GM23338 (cell line): ENCODE data around the gene ZNF281. TPM values are rescaled to one million over a fixed set of nuclear protein-coding genes. Genes with fewer than 3 reads are reported as not detected.

ENCODE experiments used
- ATAC-seq: fragments of 200-7000 bp; cut with Tn5 transposase; 3 replicates; pipeline ENCODE4 v1.9.1; 2020
- DNase-seq: peaks from one replicate; pipeline ENCODE4 v3.0.0-alpha.2; 2015; ENCODE audit warnings: low spot score
- H2AFZ ChIP-seq: fragments of 200-600 bp; sonication (generic); 2 replicates; pipeline ENCODE4 v1.8.0; 2016; ENCODE audit warnings: antibody characterized with exemption, mild to moderate bottlenecking, moderate library complexity
- H3F3A ChIP-seq: fragments of 200-600 bp; sonication (generic); replicated peaks from 2 replicates; pipeline ENCODE4 v1.8.0; 2017; ENCODE audit warnings: antibody characterized with exemption, mixed run types, low read depth
- H3K27ac ChIP-seq: fragments of 200-600 bp; sonication (generic); 2 replicates; pipeline ENCODE4 v1.6.1; 2016; ENCODE audit warnings: low read depth
- H3K27me3 ChIP-seq: fragments of 200-600 bp; sonication (generic); 2 replicates; pipeline ENCODE4 v1.8.0; 2016; ENCODE audit warnings: mild to moderate bottlenecking, mixed run types, moderate library complexity; ENCODE audit not compliant: insufficient read depth
- H3K36me3 ChIP-seq: fragments of 200-600 bp; sonication (generic); 2 replicates; pipeline ENCODE4 v1.8.0; 2016; ENCODE audit warnings: mild to moderate bottlenecking; ENCODE audit not compliant: insufficient read depth
- H3K4me1 ChIP-seq: fragments of 200-600 bp; sonication (generic); 2 replicates; pipeline ENCODE4 v1.8.0; 2016; ENCODE audit warnings: mild to moderate bottlenecking, moderate library complexity; ENCODE audit not compliant: insufficient read depth
- H3K4me2 ChIP-seq: fragments of 200-600 bp; sonication (generic); 2 replicates; pipeline ENCODE4 v1.7.1; 2017; ENCODE audit warnings: mixed run types
- H3K4me3 ChIP-seq: fragments of 200-600 bp; sonication (generic); 2 replicates; pipeline ENCODE4 v1.6.1; 2016; ENCODE audit warnings: mixed run types
- H3K79me2 ChIP-seq: fragments of 200-600 bp; sonication (generic); replicated peaks from 2 replicates; pipeline ENCODE4 v1.8.0; 2017; ENCODE audit warnings: mild to moderate bottlenecking; ENCODE audit not compliant: insufficient read depth
- H3K9me2 ChIP-seq: fragments of 200-600 bp; sonication (generic); 2 replicates; pipeline ENCODE4 v1.8.0; 2017; ENCODE audit not compliant: insufficient read depth
- H4K20me1 ChIP-seq: fragments of 200-600 bp; sonication (generic); replicated peaks from 2 replicates; pipeline ENCODE4 v1.8.0; 2017; ENCODE audit warnings: mild to moderate bottlenecking; ENCODE audit not compliant: insufficient read depth
- H3K27ac Mint-ChIP-seq: 2 replicates; pipeline ENCODE4 v1.8.0; 2020; ENCODE audit warnings: inconsistent platforms, mild to moderate bottlenecking, moderate library complexity, mixed read lengths
- H3K27me3 Mint-ChIP-seq: 3 replicates; pipeline ENCODE4 v1.8.0; 2022; ENCODE audit warnings: low read depth, mild to moderate bottlenecking, moderate library complexity, mixed read lengths, inconsistent platforms; ENCODE audit not compliant: insufficient read depth, poor library complexity
- H3K36me3 Mint-ChIP-seq: 3 replicates; pipeline ENCODE4 v1.8.0; 2021; ENCODE audit warnings: low read depth, mild to moderate bottlenecking, inconsistent platforms, moderate library complexity, mixed read lengths
- H3K4me1 Mint-ChIP-seq: 3 replicates; pipeline ENCODE4 v1.8.0; 2020; ENCODE audit warnings: mild to moderate bottlenecking, inconsistent platforms, mixed read lengths
- H3K4me3 Mint-ChIP-seq: 3 replicates; pipeline ENCODE4 v1.8.0; 2021; ENCODE audit warnings: moderate library complexity, mild to moderate bottlenecking, inconsistent platforms, mixed read lengths
- H3K9me3 Mint-ChIP-seq: 3 replicates; pipeline ENCODE4 v1.8.0; 2020; ENCODE audit warnings: moderate library complexity, mild to moderate bottlenecking, inconsistent platforms, mixed read lengths
- CREB1 ChIP-seq: fragments of 250-450 bp; sonication (Bioruptor Pico); IDR thresholded peaks from 2 replicates; pipeline ENCODE4 v1.5.0; 2020; ENCODE audit warnings: low read depth, mild to moderate bottlenecking, moderate library complexity
- CTCF ChIP-seq, 2 experiments: fragments of 200-600 bp in 1 of 2; sonication (generic) in 1 of 2; conservative IDR thresholded peaks; 2 replicates each; pipeline versions ENCODE4 v1.5.1 to v1.6.1; 2016 to 2017; ENCODE audit warnings: antibody characterized with exemption in 2 of 2, low read depth in 2 of 2, mild to moderate bottlenecking in 2 of 2, moderate library complexity in 1 of 2
- ETS1 ChIP-seq: IDR thresholded peaks from 2 replicates; pipeline ENCODE4 v1.6.1; 2016; ENCODE audit warnings: antibody characterized with exemption
- EZH2 ChIP-seq: fragments of 200-600 bp; sonication (generic); IDR thresholded peaks from one replicate; pipeline ENCODE4 v1.8.0; 2017; ENCODE audit warnings: antibody characterized with exemption, mild to moderate bottlenecking, low read depth; ENCODE audit not compliant: unreplicated experiment
- EZH2phosphoT487 ChIP-seq: fragments of 200-600 bp; sonication (generic); IDR thresholded peaks from one replicate; pipeline ENCODE4 v1.8.1; 2018; ENCODE audit warnings: antibody characterized with exemption; ENCODE audit not compliant: unreplicated experiment
- JUNB ChIP-seq: IDR thresholded peaks from one replicate; pipeline ENCODE4 v1.6.1; 2016; ENCODE audit warnings: antibody characterized with exemption; ENCODE audit not compliant: unreplicated experiment
- NANOG ChIP-seq: IDR thresholded peaks from 2 replicates; pipeline ENCODE4 v1.6.1; 2016; ENCODE audit warnings: antibody characterized with exemption, borderline replicate concordance
- POLR2AphosphoS5 ChIP-seq: IDR thresholded peaks from 2 replicates; pipeline ENCODE4 v1.6.1; 2016; ENCODE audit warnings: antibody characterized with exemption, low read depth
- STAT1 ChIP-seq: IDR thresholded peaks from one replicate; pipeline ENCODE4 v1.6.1; 2016; ENCODE audit warnings: antibody characterized with exemption; ENCODE audit not compliant: unreplicated experiment
- ZNF114 ChIP-seq: fragments of 250-450 bp; sonication (Bioruptor Pico); IDR thresholded peaks from 2 replicates; pipeline ENCODE4 v1.5.0; 2020; ENCODE audit warnings: mild to moderate bottlenecking, moderate library complexity
- ZNF331 ChIP-seq: fragments of 250-450 bp; sonication (Bioruptor Pico); IDR thresholded peaks from 2 replicates; pipeline ENCODE4 v1.5.0; 2020; ENCODE audit warnings: low read depth, mild to moderate bottlenecking, moderate library complexity
- polyA plus RNA-seq: library from polyadenylated mRNA; unstranded; fragments of >200 nt; fragmentation: Nextera tagmentation; extraction: Ambion mirVana; gene quantifications from 2 replicates; pipeline ENCODE4 v1.2.1, GENCODE V29; 2016
- total RNA-seq: library from RNA; depleted of rRNA; stranded (reverse); fragments of >200 nt; shearing (Covaris generic); gene quantifications from 2 replicates; pipeline ENCODE4 v1.2.3, GENCODE V29; 2014

The ZNF281 gene
- total and polyA plus RNA-seq, 2 experiments from 2014 or later, result 62.1 to 79.3 TPM

- peak overlapping the region; percentile 42 for H3K4me2 ChIP-seq
- no peak for DNase-seq
- H3K4me3 Mint-ChIP-seq, result no peak overlapping the region
- H3K9me3 Mint-ChIP-seq, result no peaks in the 10 kb centered on the region
- H3K27ac ChIP-seq, result peak overlapping the region; percentile 50
- H3F3A ChIP-seq, result no peaks in the 10 kb centered on the region
- no peaks in the 10 kb centered on the region for H4K20me1 ChIP-seq
- H3K27me3 Mint-ChIP-seq, result peaks cover 6% of the 10 kb centered on the region
- no peak for TF ChIP-seq ETS1
- no peak for TF ChIP-seq CREB1 (CRISPR knock-in tag)
- no peak for TF ChIP-seq EZH2
- no peak for TF ChIP-seq ZNF114
- TF ChIP-seq NANOG, result no peak
- peak; percentile 16; the same call in 1 of the 2 replicates for TF ChIP-seq POLR2AphosphoS5
- TF ChIP-seq STAT1, result no peak
- peaks cover 7% of the 10 kb centered on the region for H3K36me3 ChIP-seq
- H3K27me3 ChIP-seq, result no peaks in the 10 kb centered on the region
- H3K36me3 Mint-ChIP-seq, result peaks cover 6% of the 10 kb centered on the region; the same call in 2 of the 3 replicates
- peak overlapping the region; percentile 43 for H3K27ac Mint-ChIP-seq
- H3K4me1 ChIP-seq, result peaks cover 19% of the 10 kb centered on the region
- no peaks in the 10 kb centered on the region for H3K79me2 ChIP-seq
- no peak overlapping the region for H2AFZ ChIP-seq
- no peak; the same call in 2 of the 3 replicates for ATAC-seq
- peaks cover 23% of the 10 kb centered on the region for H3K4me1 Mint-ChIP-seq
- H3K9me2 ChIP-seq, result no peaks in the 10 kb centered on the region
- H3K4me3 ChIP-seq, result no peak overlapping the region
Measured at GRCh38 chr1:200453553-200453905, 43.7 kb upstream of the ZNF281 start.

GRCh38 chr1:200452850-200453552 is 43.2 kb upstream of the ZNF281 start:
- H3K36me3 Mint-ChIP-seq, result peaks cover 6% of the 10 kb centered on the region
- Histone ChIP-seq H3K27ac (peak overlapping the region; percentile 50), H3K36me3 (peaks cover 7% of the 10 kb centered on the region), H4K20me1 (no peaks in the 10 kb centered on the region), H3K4me2 (peak overlapping the region; percentile 42), H3F3A (no peaks in the 10 kb centered on the region), H3K9me2 (no peaks in the 10 kb centered on the region), H3K4me1 (peaks cover 19% of the 10 kb centered on the region), H3K27me3 (no peaks in the 10 kb centered on the region), H3K4me3 (no peak overlapping the region), H2AFZ (no peak overlapping the region), H3K79me2 (no peaks in the 10 kb centered on the region)
- H3K4me3 Mint-ChIP-seq, result no peak overlapping the region
- DNase-seq (peak; percentile 46), ATAC-seq (peak; percentile 95)
- H3K4me1 Mint-ChIP-seq, result peaks cover 23% of the 10 kb centered on the region
- no peaks in the 10 kb centered on the region for H3K9me3 Mint-ChIP-seq
- peak overlapping the region; percentile 43 for H3K27ac Mint-ChIP-seq
- peaks cover 6% of the 10 kb centered on the region for H3K27me3 Mint-ChIP-seq
- TF ChIP-seq EZH2phosphoT487 (no peak), CTCF (conservative IDR thresholded peaks at IDR 0.05; ENCODE audit: low read depth in 2 of 2) (no peak), POLR2AphosphoS5 (no peak), JUNB (no peak), STAT1 (no peak), ZNF114 (no peak), ZNF331 (CRISPR knock-in tag) (no peak), ETS1 (no peak), NANOG (no peak)
